HepG2 (cell line): Measurements from ENCODE around the gene CDKN2A.

ENCODE experiments used
- ARID5B ChIP-seq: IDR thresholded peaks from 2 replicates; pipeline ENCODE4 v1.4.0; 2020; ENCODE audit warnings: mild to moderate bottlenecking, missing genetic modification reagents
- PCBP1 ChIP-seq: fragments of 200-400 bp; formaldehyde crosslinking; IDR thresholded peaks from 2 replicates; pipeline ENCODE4 v1.6.1; 2017; ENCODE audit warnings: mild to moderate bottlenecking, low read depth, low read length, borderline replicate concordance
- RAD21 ChIP-seq: fragments of 450-650 bp; formaldehyde crosslinking; IDR thresholded peaks from 2 replicates; pipeline ENCODE4 v1.5.0; 2020; ENCODE audit warnings: mild to moderate bottlenecking
- REPIN1 ChIP-seq: sonication (generic); formaldehyde crosslinking; IDR thresholded peaks from 2 replicates; pipeline ENCODE4 v1.8.0; 2022; ENCODE audit warnings: missing genetic modification reagents, low read depth, mild to moderate bottlenecking, borderline replicate concordance
- SETDB1 ChIP-seq: sonication (generic); formaldehyde crosslinking; IDR thresholded peaks from 2 replicates; pipeline ENCODE4 v1.5.1; 2020; ENCODE audit warnings: missing genetic modification reagents, mild to moderate bottlenecking, borderline replicate concordance
- SRSF1 ChIP-seq: fragments of 200-400 bp; formaldehyde crosslinking; optimal IDR thresholded peaks from 2 replicates; pipeline ENCODE3; 2017; ENCODE audit warnings: mild to moderate bottlenecking, low read depth, low read length, moderate library complexity
- ZBTB42 ChIP-seq: sonication (generic); formaldehyde crosslinking; IDR thresholded peaks from 2 replicates; pipeline ENCODE4 v1.5.0; 2020; ENCODE audit warnings: mild to moderate bottlenecking, missing genetic modification reagents
- ZNF33A ChIP-seq: sonication (generic); formaldehyde crosslinking; IDR thresholded peaks from 2 replicates; pipeline ENCODE4 v1.5.1; 2020; ENCODE audit warnings: missing genetic modification reagents, mild to moderate bottlenecking, moderate library complexity, borderline replicate concordance
- ZNF580 ChIP-seq: IDR thresholded peaks from 2 replicates; pipeline ENCODE4 v1.6.1; 2016; ENCODE audit warnings: low read depth, borderline replicate concordance

- TF ChIP-seq ZNF580 (CRISPR knock-in tag) (no peak), RAD21 (CRISPR knock-in tag) (no peak), ZBTB42 (no peak), SETDB1 (CRISPR knock-in tag) (no peak), ARID5B (no peak), ZNF33A (no peak), SRSF1 (no peak), PCBP1 (no peak), REPIN1 (no peak)
These were observed 35.0 kb upstream of the CDKN2A start for GRCh38 chr9:22029231-22029630.
